Neural cell (in vitro differentiated cells): ENCODE measurements around the gene STAT2. TPM values are rescaled to one million over a fixed set of nuclear protein-coding genes. Genes with fewer than 3 reads are reported as not detected.

Experiments
- H2AFZ ChIP-seq: fragments of 200-600, 300-800 bp; sonication (generic), shearing (Covaris generic); 2 replicates; pipeline ENCODE4 v1.6.0; 2014; ENCODE audit warnings: low read depth, mild to moderate bottlenecking, antibody characterized with exemption, low read length, moderate library complexity
- H3F3A ChIP-seq: fragments of 200-600 bp; shearing (Covaris generic); 2 replicates; pipeline ENCODE4 v1.6.1; 2016; ENCODE audit warnings: mild to moderate bottlenecking, moderate library complexity, mixed read lengths, antibody characterized with exemption, low read length; ENCODE audit not compliant: insufficient read depth, poor library complexity, severe bottlenecking
- H3K27ac ChIP-seq: fragments of 200-600, 300-800 bp; sonication (generic), shearing (Covaris generic); 2 replicates; pipeline ENCODE4 v1.5.1; 2014; ENCODE audit warnings: mild to moderate bottlenecking, low read length, moderate library complexity
- H3K27me3 ChIP-seq: fragments of 300-800, 200-600 bp; sonication (generic), shearing (Covaris generic); 2 replicates; pipeline ENCODE4 v1.6.0; 2014; ENCODE audit warnings: mild to moderate bottlenecking, low read depth, low read length, moderate library complexity; ENCODE audit not compliant: insufficient read depth
- H3K36me3 ChIP-seq: fragments of 300-800, 200-600 bp; sonication (generic), shearing (Covaris generic); 2 replicates; pipeline ENCODE4 v1.5.1; 2014; ENCODE audit warnings: mild to moderate bottlenecking, antibody characterized with exemption, low read length, moderate library complexity; ENCODE audit not compliant: insufficient read depth
- H3K4me2 ChIP-seq: fragments of 300-800, 200-600 bp; sonication (generic), shearing (Covaris generic); 2 replicates; pipeline ENCODE4 v1.6.0; 2014; ENCODE audit warnings: mild to moderate bottlenecking, low read length
- H3K4me3 ChIP-seq: fragments of 300-800, 200-600 bp; sonication (generic), shearing (Covaris generic); 2 replicates; pipeline ENCODE4 v1.5.1; 2014; ENCODE audit warnings: mild to moderate bottlenecking, low read length, moderate library complexity
- H3K79me2 ChIP-seq: fragments of 200-600 bp; shearing (Covaris generic); replicated peaks from 2 replicates; pipeline ENCODE4 v1.6.0; 2014; ENCODE audit warnings: mild to moderate bottlenecking, low read length, moderate library complexity; ENCODE audit not compliant: insufficient read depth
- H3K9ac ChIP-seq: fragments of 300-800, 200-600 bp; sonication (generic), shearing (Covaris generic); 2 replicates; pipeline ENCODE4 v1.6.1; 2016; ENCODE audit warnings: mild to moderate bottlenecking, low read length, mixed read lengths
- H3K9me2 ChIP-seq: fragments of 200-600 bp; shearing (Covaris generic); 2 replicates; pipeline ENCODE4 v1.6.1; 2016; ENCODE audit warnings: mild to moderate bottlenecking, low read length, mixed read lengths; ENCODE audit not compliant: insufficient read depth
- H3K9me3 ChIP-seq: fragments of 200-600, 300-800 bp; sonication (generic), shearing (Covaris generic); 2 replicates; pipeline ENCODE4 v1.6.1; 2016; ENCODE audit warnings: mild to moderate bottlenecking, mixed run types, low read length, moderate library complexity, mixed read lengths
- H4K20me1 ChIP-seq: fragments of 200-600 bp; shearing (Covaris generic); 2 replicates; pipeline ENCODE4 v1.6.1; 2016; ENCODE audit warnings: mild to moderate bottlenecking, mixed run types; ENCODE audit not compliant: insufficient read depth
- CTCF ChIP-seq: fragments of 450-650 bp; IDR thresholded peaks from 2 replicates; pipeline ENCODE4 v1.5.1; 2014; ENCODE audit warnings: antibody characterized with exemption, mild to moderate bottlenecking, moderate library complexity; ENCODE audit not compliant: poor library complexity, severe bottlenecking
- EP300 ChIP-seq: fragments of 450-650 bp; conservative IDR thresholded peaks from 2 replicates; pipeline ENCODE4 v1.6.1; 2014; ENCODE audit warnings: antibody characterized with exemption, mild to moderate bottlenecking, moderate library complexity; ENCODE audit not compliant: poor library complexity, severe bottlenecking
- EZH2 ChIP-seq: fragments of 200-600, 300-800 bp; shearing (Covaris generic), sonication (generic); IDR thresholded peaks from 2 replicates; pipeline ENCODE4 v1.6.1; 2014; ENCODE audit warnings: antibody characterized with exemption, low read length, borderline replicate concordance, mild to moderate bottlenecking; ENCODE audit not compliant: insufficient read depth, poor library complexity, severe bottlenecking
- MXI1 ChIP-seq: fragments of 450-650 bp; conservative IDR thresholded peaks from 2 replicates; pipeline ENCODE4 v1.6.1; 2014; ENCODE audit warnings: antibody characterized with exemption, mild to moderate bottlenecking; ENCODE audit not compliant: poor library complexity, severe bottlenecking
- POLR2AphosphoS5 ChIP-seq: IDR thresholded peaks from 2 replicates; pipeline ENCODE4 v1.6.1; 2012
- RAD21 ChIP-seq: fragments of 450-650 bp; conservative IDR thresholded peaks from 2 replicates; pipeline ENCODE4 v1.6.1; 2014; ENCODE audit warnings: antibody characterized with exemption, mild to moderate bottlenecking, moderate library complexity
- REST ChIP-seq: IDR thresholded peaks from 2 replicates; pipeline ENCODE4 v1.6.1; 2012; ENCODE audit warnings: borderline replicate concordance
- SMC3 ChIP-seq: fragments of 450-650 bp; conservative IDR thresholded peaks from 2 replicates; pipeline ENCODE4 v1.6.1; 2014; ENCODE audit warnings: antibody characterized with exemption, mild to moderate bottlenecking, moderate library complexity; ENCODE audit not compliant: poor library complexity
- TAF1 ChIP-seq: IDR thresholded peaks from 2 replicates; pipeline ENCODE4 v1.6.1; 2012; ENCODE audit warnings: low read depth
- polyA plus RNA-seq: library from polyadenylated mRNA; depleted of rRNA; stranded (reverse); fragments of >200 nt; gene quantifications from 2 replicates; pipeline ENCODE4 v1.2.3, GENCODE V29; 2014

STAT2 gene
- polyA plus RNA-seq, 1 donor from 2014 or later, result 88.2 TPM

GRCh38 chr12:56308714-56309113 lies 51.2 kb downstream of the STAT2 start:
- no peak overlapping the region for H3K9ac ChIP-seq
- H2AFZ ChIP-seq, result no peak overlapping the region
- no peaks in the 10 kb centered on the region for H3F3A ChIP-seq
- no peaks in the 10 kb centered on the region for H3K9me2 ChIP-seq
- H3K9me3 ChIP-seq, result no peaks in the 10 kb centered on the region
- no peak overlapping the region for H3K4me2 ChIP-seq
- H3K36me3 ChIP-seq, result peaks cover 4% of the 10 kb centered on the region
- TF ChIP-seq TAF1, result no peak
- TF ChIP-seq POLR2AphosphoS5, result no peak
- TF ChIP-seq EZH2, result no peak
- no peak for TF ChIP-seq MXI1
- no peak for TF ChIP-seq REST
- TF ChIP-seq SMC3, result no peak
- TF ChIP-seq CTCF, result no peak
- no peak for TF ChIP-seq EP300
- no peaks in the 10 kb centered on the region for H3K79me2 ChIP-seq
- H4K20me1 ChIP-seq, result no peaks in the 10 kb centered on the region
- no peaks in the 10 kb centered on the region for H3K27me3 ChIP-seq
- H3K27ac ChIP-seq, result no peak overlapping the region
- no peak overlapping the region for H3K4me3 ChIP-seq

GRCh38 chr12:56307221-56307965 lies 52.5 kb downstream of the STAT2 start:
- Histone ChIP-seq H3K36me3 (peaks cover 4% of the 10 kb centered on the region), H3K79me2 (no peaks in the 10 kb centered on the region), H3K9me3 (no peaks in the 10 kb centered on the region), H4K20me1 (no peaks in the 10 kb centered on the region), H3K27ac (no peak overlapping the region), H3K9ac (no peak overlapping the region), H3K4me2 (no peak overlapping the region), H3F3A (no peaks in the 10 kb centered on the region), H3K9me2 (no peaks in the 10 kb centered on the region), H2AFZ (no peak overlapping the region), H3K27me3 (no peaks in the 10 kb centered on the region), H3K4me3 (no peak overlapping the region)
- TF ChIP-seq REST (no peak), RAD21 (no peak), MXI1 (no peak), POLR2AphosphoS5 (no peak), EZH2 (no peak), TAF1 (no peak), CTCF (no peak), EP300 (no peak), SMC3 (no peak)
